GM19025 (cell line): ENCODE results near the gene NXN.
A peak's percentile ranks its signal among the peaks of the same experiment; 100 is the strongest.
"Not testable (repeated sequence)": the region's sequence is repeated elsewhere in the genome, so short reads cannot be mapped to it uniquely, and the experiment has no call there.

ENCODE experiments used
- ATAC-seq: cut with Tn5 transposase; IDR thresholded peaks from one replicate; pipeline ENCODE4 v1.9.1; 2021; ENCODE audit warnings: mild to moderate bottlenecking, low read depth, moderate library complexity; ENCODE audit not compliant: unreplicated experiment

Gene NXN

GRCh38 chr17:752002-752619 is 227.5 kb downstream of the NXN start, which contains the start of gene GEMIN4:
GEMIN4 (minus strand) TSS chr17:752264; CDS start chr17:752142, 122 bp downstream.
- peak; percentile 78 for ATAC-seq

DNA sequence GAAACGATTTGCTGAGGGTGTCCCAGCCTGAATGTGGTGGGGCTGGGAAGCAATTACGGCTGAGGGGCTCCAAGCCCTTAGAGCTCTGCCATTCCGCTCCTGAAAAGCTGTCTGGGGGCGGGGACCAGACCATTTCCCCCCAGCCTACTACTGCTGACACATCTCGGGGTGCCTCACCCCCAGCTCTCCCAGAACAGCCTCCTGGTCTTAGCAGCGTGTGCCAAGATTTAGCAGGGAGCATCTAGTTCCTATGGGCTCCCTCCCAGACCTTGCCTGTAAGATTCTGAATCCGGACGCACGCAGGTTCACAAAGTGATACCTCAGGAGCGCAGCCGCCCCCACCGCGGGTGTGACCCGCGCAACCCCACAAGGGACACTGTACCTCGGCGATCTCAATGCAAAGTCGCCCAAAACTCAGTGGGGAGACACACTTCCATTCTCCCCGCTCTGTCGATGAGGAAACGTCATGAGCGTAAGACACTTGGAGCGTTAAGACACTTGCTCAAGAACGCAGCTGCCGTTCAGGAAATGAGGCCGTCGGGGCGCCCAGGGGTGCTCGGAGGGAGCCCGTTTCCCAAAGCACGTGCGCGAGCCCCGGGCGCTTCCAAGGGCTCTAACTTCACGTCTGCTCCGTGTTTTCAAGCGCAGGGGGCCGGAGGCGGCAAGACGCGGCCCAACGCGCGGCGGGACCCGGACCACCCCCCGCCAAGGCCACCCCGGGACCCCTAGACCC is 228.1 kb downstream of the NXN start:
- peak; percentile 43 for ATAC-seq

DNA sequence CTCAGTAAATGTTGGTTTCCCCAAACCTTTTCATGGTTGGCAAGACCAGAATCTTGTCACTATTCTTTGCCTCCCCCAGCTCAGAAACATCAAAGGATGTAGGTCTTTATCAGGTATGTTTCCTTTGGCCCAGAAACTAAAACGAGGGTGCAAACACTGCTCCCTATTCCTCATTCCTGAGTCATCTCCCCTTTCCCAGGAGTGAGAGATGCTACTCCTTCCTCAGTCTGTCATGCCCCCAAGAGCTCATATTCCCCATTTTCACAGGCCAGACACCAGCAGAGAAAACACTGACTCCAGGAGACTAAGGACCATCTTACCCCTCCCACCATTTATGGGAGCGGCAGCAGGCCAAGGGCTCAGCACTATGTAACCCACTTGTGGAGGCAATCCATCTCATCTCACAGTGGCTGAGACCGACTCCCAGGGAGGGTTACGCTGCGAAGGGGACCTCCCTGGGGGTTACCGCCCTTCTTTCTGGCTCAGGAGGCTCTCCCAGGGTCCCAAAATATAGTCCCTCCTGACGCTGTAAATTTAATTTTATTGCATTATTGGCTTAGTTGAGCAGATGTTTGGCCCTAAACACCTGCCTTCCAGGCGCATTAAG is 229.0 kb downstream of the NXN start:
- ATAC-seq: no peak

- not testable (repeated sequence) for ATAC-seq
Observed at GRCh38 chr17:749359-749758, 230.2 kb downstream of the NXN start.
